ENCODE measurements around the gene ERG28. TPM values are rescaled to one million over a fixed set of nuclear protein-coding genes. Genes with fewer than 3 reads are reported as not detected.
"Not testable (repeated sequence)": the region's sequence is repeated elsewhere in the genome, so short reads cannot be mapped to it uniquely, and the experiment has no call there.

The ERG28 gene
- total and polyA plus RNA-seq, 8 donors = 23.6 to 44.5 (median 27.7) TPM

- H3K4me1 ChIP-seq = peaks cover 0 to 4% of the 10 kb centered on the region in 2 donors
- H3K4me3 ChIP-seq = no peak overlapping the region
- no peak for TF ChIP-seq CTCF (IDR thresholded peaks at IDR 0.05)
- ATAC-seq (no peak), DNase-seq (no peak)
- H3K36me3 ChIP-seq = peaks cover 0 to 62% of the 10 kb centered on the region in 2 donors
- intact Hi-C loops (cut with DNase I) = no loop called here
- no peak overlapping the region for H3K27ac ChIP-seq
- H3K27me3 ChIP-seq = no peaks in the 10 kb centered on the region
- H3K9me3 ChIP-seq = peaks cover 0 to 9% of the 10 kb centered on the region in 2 donors
Measured at GRCh38 chr14:75697386-75697785, 36.7 kb upstream of the ERG28 start.

GRCh38 chr14:75695025-75695424 is 34.3 kb upstream of the ERG28 start:
- peaks cover 0 to 61% of the 10 kb centered on the region in 2 donors for H3K36me3 ChIP-seq
- DNase-seq; H3K9me3 ChIP-seq; intact Hi-C loops (cut with DNase I); H3K4me1 ChIP-seq; H3K4me3 ChIP-seq; H3K27ac ChIP-seq; ATAC-seq; H3K27me3 ChIP-seq: not testable (repeated sequence)

GRCh38 chr14:75690010-75690409 is 29.3 kb upstream of the ERG28 start:
- ATAC-seq (no peak), DNase-seq (no peak)
- H3K27me3 ChIP-seq = no peaks in the 10 kb centered on the region
- H3K4me3 ChIP-seq = no peak overlapping the region
- intact Hi-C loops (cut with DNase I) = no loop called here
- H3K36me3 ChIP-seq = peaks cover 0 to 44% of the 10 kb centered on the region in 2 donors
- peaks cover 0 to 6% of the 10 kb centered on the region in 2 donors for H3K9me3 ChIP-seq
- H3K27ac ChIP-seq = no peak overlapping the region
- no peaks in the 10 kb centered on the region for H3K4me1 ChIP-seq
- TF ChIP-seq CTCF (IDR thresholded peaks at IDR 0.05) = no peak

GRCh38 chr14:75689012-75689411 is 28.3 kb upstream of the ERG28 start:
- H3K9me3 ChIP-seq = no peaks in the 10 kb centered on the region
- H3K4me3 ChIP-seq = no peak overlapping the region
- peaks cover 0 to 41% of the 10 kb centered on the region in 2 donors for H3K36me3 ChIP-seq
- intact Hi-C loops (cut with DNase I) = no loop called here
- no peak overlapping the region for H3K27ac ChIP-seq
- DNase-seq (no peak), ATAC-seq (peak; percentile 16)
- no peaks in the 10 kb centered on the region for H3K4me1 ChIP-seq
- no peak for TF ChIP-seq CTCF (IDR thresholded peaks at IDR 0.05)
- no peaks in the 10 kb centered on the region for H3K27me3 ChIP-seq

- TF ChIP-seq CTCF (IDR thresholded peaks at IDR 0.05) = no peak
- no peak for ATAC-seq
- H3K9me3 ChIP-seq = no peaks in the 10 kb centered on the region
- H3K4me1 ChIP-seq = no peaks in the 10 kb centered on the region
- no peaks in the 10 kb centered on the region for H3K27me3 ChIP-seq
- peak in 1 of 4 donors; percentile 5 for DNase-seq
- H3K4me3 ChIP-seq = no peak overlapping the region
- peaks cover 0 to 46% of the 10 kb centered on the region in 2 donors for H3K36me3 ChIP-seq
- H3K27ac ChIP-seq = no peak overlapping the region
- intact Hi-C loops (cut with DNase I) = no loop called here
Measured at GRCh38 chr14:75685910-75686309, 25.2 kb upstream of the ERG28 start.

- ATAC-seq = no peak
- no peaks in the 10 kb centered on the region for H3K27me3 ChIP-seq
- H3K36me3 ChIP-seq = peaks cover 0 to 20% of the 10 kb centered on the region in 2 donors
- no peak for DNase-seq
- no peak overlapping the region for H3K27ac ChIP-seq
- intact Hi-C loops (cut with DNase I) = no loop called here
- TF ChIP-seq CTCF (IDR thresholded peaks at IDR 0.05) = no peak
- H3K4me1 ChIP-seq = no peaks in the 10 kb centered on the region
- H3K4me3 ChIP-seq = no peak overlapping the region
- peaks cover 0 to 5% of the 10 kb centered on the region in 2 donors for H3K9me3 ChIP-seq
Measured at GRCh38 chr14:75675265-75675960, 14.7 kb upstream of the ERG28 start.

Data from left lung (tissue), 10 donors.